B cell (primary cell): Measurements from ENCODE around the gene LGSN.
"Not testable (repeated sequence)": the region's sequence is repeated elsewhere in the genome, so short reads cannot be mapped to it uniquely, and the experiment has no call there.

Source experiments
- CTCF ChIP-seq: fragments of 200-600 bp; IDR thresholded peaks from one replicate; pipeline ENCODE4 v1.8.0; 2022; ENCODE audit warnings: antibody characterized with exemption, mild to moderate bottlenecking
- EZH2 ChIP-seq: IDR thresholded peaks from 2 replicates; pipeline ENCODE4 v1.6.1; 2012; ENCODE audit warnings: borderline replicate concordance, low read depth, mild to moderate bottlenecking, moderate library complexity, low read length; ENCODE audit not compliant: insufficient read depth, poor library complexity, severe bottlenecking

GRCh38 chr6:63230511-63230910 lies 89.3 kb downstream of the LGSN start:
- not testable (repeated sequence) for TF ChIP-seq CTCF, EZH2
